Measurements from ENCODE around the gene KRT77.
"Not testable (repeated sequence)": the region's sequence is repeated elsewhere in the genome, so short reads cannot be mapped to it uniquely, and the experiment has no call there.

The KRT77 gene

GRCh38 chr12:52722680-52723079 is 19.4 kb upstream of the KRT77 start:
- no peak for DNase-seq (ENCODE audit: low read depth, low spot score)

- DNase-seq (ENCODE audit: low read depth, low spot score) = no peak
Observed at GRCh38 chr12:52721838-52722470, 18.6 kb upstream of the KRT77 start.

GRCh38 chr12:52720365-52720886 is 17.1 kb upstream of the KRT77 start:
- no peak for DNase-seq (ENCODE audit: low read depth, low spot score)

GRCh38 chr12:52716061-52716460 is 12.7 kb upstream of the KRT77 start:
- no peak for DNase-seq (ENCODE audit: low read depth, low spot score)

GRCh38 chr12:52715416-52715815 is 12.1 kb upstream of the KRT77 start:
- no peak for DNase-seq (ENCODE audit: low read depth, low spot score)

GRCh38 chr12:52714887-52715281 is 11.6 kb upstream of the KRT77 start:
- no peak for DNase-seq (ENCODE audit: low read depth, low spot score)

GRCh38 chr12:52713960-52714886 is 10.9 kb upstream of the KRT77 start:
- no peak for DNase-seq (ENCODE audit: low read depth, low spot score)

GRCh38 chr12:52712122-52712521 is 8.8 kb upstream of the KRT77 start:
- not testable (repeated sequence) for DNase-seq (ENCODE audit: low read depth, low spot score)

- DNase-seq (ENCODE audit: low read depth, low spot score) = no peak
Observed at GRCh38 chr12:52710730-52711129, 7.4 kb upstream of the KRT77 start.

- DNase-seq (ENCODE audit: low read depth, low spot score) = no peak
Observed at GRCh38 chr12:52708010-52708409, 4.7 kb upstream of the KRT77 start.

- no peak for DNase-seq (ENCODE audit: low read depth, low spot score)
Observed at GRCh38 chr12:52704464-52704863, 1.1 kb upstream of the KRT77 start.

GRCh38 chr12:52703878-52704277 is 554 bp upstream of the KRT77 start:
- no peak for DNase-seq (ENCODE audit: low read depth, low spot score)

- no peak for DNase-seq (ENCODE audit: low read depth, low spot score)
Observed at GRCh38 chr12:52702338-52702737, 986 bp downstream of the KRT77 start.

GRCh38 chr12:52701281-52701680 is 2.0 kb downstream of the KRT77 start:
- no peak for DNase-seq (ENCODE audit: low read depth, low spot score)

- no peak for DNase-seq (ENCODE audit: low read depth, low spot score)
Observed at GRCh38 chr12:52699960-52700359, 3.4 kb downstream of the KRT77 start.

GRCh38 chr12:52699373-52699772 is 4.0 kb downstream of the KRT77 start:
- DNase-seq (ENCODE audit: low read depth, low spot score) = no peak

GRCh38 chr12:52698651-52699340 is 4.5 kb downstream of the KRT77 start:
- no peak for DNase-seq (ENCODE audit: low read depth, low spot score)

GRCh38 chr12:52697058-52697582 is 6.2 kb downstream of the KRT77 start:
- no peak for DNase-seq (ENCODE audit: low read depth, low spot score)

GRCh38 chr12:52696588-52696987 is 6.7 kb downstream of the KRT77 start:
- DNase-seq (ENCODE audit: low read depth, low spot score) = no peak

- DNase-seq (ENCODE audit: low read depth, low spot score) = no peak
Observed at GRCh38 chr12:52695039-52695438, 8.3 kb downstream of the KRT77 start.

- DNase-seq (ENCODE audit: low read depth, low spot score) = no peak
Observed at GRCh38 chr12:52694151-52694550, 9.2 kb downstream of the KRT77 start.

GRCh38 chr12:52693261-52693660 is 10.1 kb downstream of the KRT77 start:
- DNase-seq (ENCODE audit: low read depth, low spot score) = no peak
